ENCODE results near the gene CA12. TPM values are rescaled to one million over a fixed set of nuclear protein-coding genes. Genes with fewer than 3 reads are reported as not detected.

Gene CA12
- total RNA-seq, 6 donors from 2014 or later = 2.2 to 14.6 (median 6.4) TPM

DNA sequence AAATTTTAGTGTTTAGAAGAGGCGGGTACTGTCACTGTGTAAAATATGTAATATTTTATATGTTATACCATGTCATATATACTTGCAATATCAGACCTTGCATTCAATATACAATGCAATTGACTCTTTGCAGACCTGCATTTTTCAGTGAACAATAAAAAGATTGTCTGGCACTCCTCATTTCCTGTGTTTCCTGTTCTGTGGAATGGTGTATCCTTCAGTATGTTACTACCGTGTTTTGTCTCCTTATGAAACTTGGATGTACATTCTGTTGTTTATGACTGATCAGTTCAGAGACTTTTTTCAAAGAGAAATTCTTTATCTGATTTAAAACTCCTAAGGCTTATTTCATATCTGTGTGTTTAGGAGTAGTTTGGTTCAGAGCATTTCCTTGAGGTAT lies 72.7 kb downstream of the CA12 start:
- TF ChIP-seq EP300 (IDR thresholded peaks at IDR 0.05) (no peak), POLR2A (IDR thresholded peaks at IDR 0.05) (no peak), POLR2AphosphoS5 (IDR thresholded peaks at IDR 0.05) (no peak)
- TF ChIP-seq, protein P1, sequence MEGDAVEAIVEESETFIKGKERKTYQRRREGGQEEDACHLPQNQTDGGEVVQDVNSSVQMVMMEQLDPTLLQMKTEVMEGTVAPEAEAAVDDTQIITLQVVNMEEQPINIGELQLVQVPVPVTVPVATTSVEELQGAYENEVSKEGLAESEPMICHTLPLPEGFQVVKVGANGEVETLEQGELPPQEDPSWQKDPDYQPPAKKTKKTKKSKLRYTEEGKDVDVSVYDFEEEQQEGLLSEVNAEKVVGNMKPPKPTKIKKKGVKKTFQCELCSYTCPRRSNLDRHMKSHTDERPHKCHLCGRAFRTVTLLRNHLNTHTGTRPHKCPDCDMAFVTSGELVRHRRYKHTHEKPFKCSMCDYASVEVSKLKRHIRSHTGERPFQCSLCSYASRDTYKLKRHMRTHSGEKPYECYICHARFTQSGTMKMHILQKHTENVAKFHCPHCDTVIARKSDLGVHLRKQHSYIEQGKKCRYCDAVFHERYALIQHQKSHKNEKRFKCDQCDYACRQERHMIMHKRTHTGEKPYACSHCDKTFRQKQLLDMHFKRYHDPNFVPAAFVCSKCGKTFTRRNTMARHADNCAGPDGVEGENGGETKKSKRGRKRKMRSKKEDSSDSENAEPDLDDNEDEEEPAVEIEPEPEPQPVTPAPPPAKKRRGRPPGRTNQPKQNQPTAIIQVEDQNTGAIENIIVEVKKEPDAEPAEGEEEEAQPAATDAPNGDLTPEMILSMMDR (IDR thresholded peaks at IDR 0.05) = no peak
- Histone ChIP-seq H3K4me3 (no peak overlapping the region), H3K36me3 (peaks cover 3 to 21% (median 9%) of the 10 kb centered on the region in 4 donors), H3K4me1 (no peaks in the 10 kb centered on the region), H3K9me3 (no peaks in the 10 kb centered on the region), H3K27ac (no peak overlapping the region), H3K27me3 (no peaks in the 10 kb centered on the region)
- 79 to 81% methylated on average over 2 of the region's 2 CpGs for WGBS, 2 donors
- no peak for DNase-seq
- ATAC-seq (ENCODE audit: low FRiP score in 2 of 2) = no peak

DNA sequence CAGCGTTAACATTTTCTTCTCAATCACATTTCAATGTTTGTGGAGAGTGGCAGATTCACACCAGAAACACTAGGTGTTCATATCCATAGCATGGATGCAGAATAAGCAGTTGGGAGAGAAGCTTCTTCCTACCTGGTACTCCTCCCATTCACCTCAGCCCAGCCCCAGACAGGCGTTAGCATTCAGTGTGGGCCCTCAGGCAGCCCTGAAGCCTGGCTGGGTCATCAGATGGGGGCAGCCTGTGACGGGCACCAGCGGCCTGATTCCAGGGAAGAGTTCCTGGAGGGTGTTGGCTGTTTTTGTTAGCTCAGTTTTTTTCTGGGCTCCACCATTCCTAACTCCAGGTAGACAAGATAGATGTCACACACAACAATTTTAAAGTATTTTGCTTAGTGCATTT lies 73.2 kb downstream of the CA12 start:
- Histone ChIP-seq H3K4me3 (no peak overlapping the region), H3K4me1 (no peaks in the 10 kb centered on the region), H3K36me3 (peaks cover 3 to 25% (median 11%) of the 10 kb centered on the region in 4 donors), H3K27me3 (no peaks in the 10 kb centered on the region), H3K27ac (no peak overlapping the region), H3K9me3 (no peaks in the 10 kb centered on the region)
- ATAC-seq (ENCODE audit: low FRiP score in 2 of 2) (no peak), DNase-seq (peak in 1 of 2 donors; percentile 27)
- 90 to 95% methylated on average over 4 of the region's 4 CpGs for WGBS, 2 donors
- no peak for TF ChIP-seq POLR2A (IDR thresholded peaks at IDR 0.05)
- TF ChIP-seq EP300 (IDR thresholded peaks at IDR 0.05) = no peak
- no peak for TF ChIP-seq POLR2AphosphoS5 (IDR thresholded peaks at IDR 0.05)
- TF ChIP-seq, protein P1 (IDR thresholded peaks at IDR 0.05) = no peak

DNA sequence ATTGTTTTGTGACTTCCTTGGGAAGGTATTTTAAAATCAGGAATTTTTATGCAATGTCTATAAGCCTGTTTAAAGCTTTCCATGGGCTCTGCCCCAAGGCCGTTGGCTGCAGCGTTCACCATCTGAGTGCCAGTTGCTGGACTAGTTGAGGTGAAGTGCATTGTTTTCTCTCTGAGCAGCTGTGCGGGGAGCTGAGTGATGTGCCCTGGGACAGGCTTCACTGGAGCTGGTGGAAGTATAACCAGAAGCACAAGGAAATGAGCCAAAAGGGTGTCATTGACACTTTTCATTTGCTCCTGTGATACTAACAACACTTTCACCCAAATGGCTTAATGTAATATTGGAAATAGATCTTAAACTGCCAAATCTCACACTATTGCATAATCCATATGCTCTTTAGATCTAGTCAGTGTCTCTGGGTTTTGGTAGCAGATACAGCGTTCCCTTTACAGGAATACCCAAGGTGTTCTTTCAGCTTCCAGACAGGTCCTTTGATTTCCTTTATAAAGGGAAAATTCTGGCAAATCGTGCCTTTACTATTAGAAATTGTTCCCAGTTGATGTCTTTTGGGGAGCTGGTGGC lies 75.1 kb downstream of the CA12 start:
- ATAC-seq (ENCODE audit: low FRiP score in 2 of 2) = no peak

DNA sequence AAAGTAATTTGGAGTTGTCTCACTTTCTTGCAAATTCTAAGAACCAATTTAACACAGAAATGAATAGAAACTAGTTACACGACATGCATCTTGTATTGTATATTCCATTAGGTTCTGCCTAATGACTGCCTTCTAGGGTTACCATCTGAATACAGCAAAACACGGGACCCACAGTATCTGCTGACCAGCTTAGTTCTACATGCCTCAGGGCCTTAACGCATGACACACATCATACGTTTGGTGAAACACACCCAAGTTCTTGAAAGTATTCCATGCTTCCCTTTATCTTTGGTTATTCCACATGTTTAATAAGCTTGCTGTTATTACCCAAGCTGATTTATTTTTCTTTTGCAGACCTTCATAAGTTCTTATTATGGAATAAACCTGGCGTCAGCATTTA lies 76.4 kb downstream of the CA12 start:
- Histone ChIP-seq H3K27ac (no peak overlapping the region), H3K27me3 (no peaks in the 10 kb centered on the region), H3K36me3 (peaks cover 3 to 50% (median 22%) of the 10 kb centered on the region in 4 donors), H3K4me1 (no peaks in the 10 kb centered on the region), H3K9me3 (no peaks in the 10 kb centered on the region), H3K4me3 (no peak overlapping the region)
- WGBS, 2 donors = 92 to 96% methylated on average over 5 of the region's 5 CpGs
- DNase-seq (no peak), ATAC-seq (ENCODE audit: low FRiP score in 2 of 2) (no peak)
- TF ChIP-seq POLR2A (IDR thresholded peaks at IDR 0.05) = no peak
- TF ChIP-seq EP300 (IDR thresholded peaks at IDR 0.05) = no peak
- TF ChIP-seq, protein P1 (IDR thresholded peaks at IDR 0.05) = no peak
- TF ChIP-seq POLR2AphosphoS5 (IDR thresholded peaks at IDR 0.05) = no peak

More for the DNA sequence above, 75.1 kb downstream of the CA12 start:
- H3K4me3 ChIP-seq = no peak overlapping the region
- no peak for DNase-seq
- H3K27ac ChIP-seq = no peak overlapping the region
- H3K9me3 ChIP-seq = no peaks in the 10 kb centered on the region
- H3K27me3 ChIP-seq = no peaks in the 10 kb centered on the region
- peaks cover 3 to 44% (median 22%) of the 10 kb centered on the region in 4 donors for H3K36me3 ChIP-seq
- no peak for TF ChIP-seq POLR2AphosphoS5 (IDR thresholded peaks at IDR 0.05)
- no peak for TF ChIP-seq EP300 (IDR thresholded peaks at IDR 0.05)
- no peak for TF ChIP-seq POLR2A (IDR thresholded peaks at IDR 0.05)
- TF ChIP-seq, protein P1 (IDR thresholded peaks at IDR 0.05) = no peak
- H3K4me1 ChIP-seq = no peaks in the 10 kb centered on the region
- 87 to 90% methylated on average over 5 of the region's 5 CpGs for WGBS, 2 donors

DNA sequence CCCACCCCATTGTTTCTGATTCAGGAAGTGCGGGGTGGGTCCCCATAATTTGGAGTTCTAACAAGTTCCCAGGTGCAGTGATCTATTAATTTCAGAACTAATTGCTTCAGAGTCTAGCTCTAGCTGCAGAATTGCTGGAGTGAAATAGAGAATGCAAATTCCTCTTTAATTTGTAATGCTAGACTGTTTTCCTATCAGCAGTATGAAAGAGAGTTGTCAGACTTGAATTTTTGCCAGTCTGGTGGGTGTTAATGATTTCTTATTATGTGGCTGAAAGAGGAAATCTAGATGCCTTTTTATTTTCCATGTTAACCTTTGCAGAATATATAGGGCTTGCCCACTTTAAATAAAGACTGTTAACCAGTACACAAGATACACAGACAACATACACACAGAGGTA lies 80.6 kb downstream of the CA12 start:
- TF ChIP-seq POLR2A (IDR thresholded peaks at IDR 0.05) (no peak), EP300 (IDR thresholded peaks at IDR 0.05) (no peak), POLR2AphosphoS5 (IDR thresholded peaks at IDR 0.05) (no peak)
- TF ChIP-seq, protein P1 (IDR thresholded peaks at IDR 0.05) = no peak
- H3K27ac ChIP-seq = no peak overlapping the region
- no peak overlapping the region for H3K4me3 ChIP-seq
- 64 to 73% methylated on average over 1 of the region's 1 CpG for WGBS, 2 donors
- ATAC-seq (ENCODE audit: low FRiP score in 2 of 2) = no peak
- H3K4me1 ChIP-seq = no peaks in the 10 kb centered on the region
- no peaks in the 10 kb centered on the region for H3K27me3 ChIP-seq
- DNase-seq = no peak
- peaks cover 3 to 53% (median 21%) of the 10 kb centered on the region in 4 donors for H3K36me3 ChIP-seq
- H3K9me3 ChIP-seq = no peaks in the 10 kb centered on the region

Measured in upper lobe of left lung (tissue), 6 donors.